Stimulated activated CD8-positive, alpha-beta memory T cell treated with anti-CD3 and anti-CD28 coated beads, Interleukin-4, amount 100 ng/mL, for 1 hour (primary cell): Measurements from ENCODE around the gene PGPEP1.

Experiments used
- DNase-seq, 2 donors: peaks; one replicate each; pipeline ENCODE4 v3.0.0-alpha.2; 2020; ENCODE audit warnings: low read depth in 2 of 2, low spot score in 1 of 2

Gene PGPEP1

DNA sequence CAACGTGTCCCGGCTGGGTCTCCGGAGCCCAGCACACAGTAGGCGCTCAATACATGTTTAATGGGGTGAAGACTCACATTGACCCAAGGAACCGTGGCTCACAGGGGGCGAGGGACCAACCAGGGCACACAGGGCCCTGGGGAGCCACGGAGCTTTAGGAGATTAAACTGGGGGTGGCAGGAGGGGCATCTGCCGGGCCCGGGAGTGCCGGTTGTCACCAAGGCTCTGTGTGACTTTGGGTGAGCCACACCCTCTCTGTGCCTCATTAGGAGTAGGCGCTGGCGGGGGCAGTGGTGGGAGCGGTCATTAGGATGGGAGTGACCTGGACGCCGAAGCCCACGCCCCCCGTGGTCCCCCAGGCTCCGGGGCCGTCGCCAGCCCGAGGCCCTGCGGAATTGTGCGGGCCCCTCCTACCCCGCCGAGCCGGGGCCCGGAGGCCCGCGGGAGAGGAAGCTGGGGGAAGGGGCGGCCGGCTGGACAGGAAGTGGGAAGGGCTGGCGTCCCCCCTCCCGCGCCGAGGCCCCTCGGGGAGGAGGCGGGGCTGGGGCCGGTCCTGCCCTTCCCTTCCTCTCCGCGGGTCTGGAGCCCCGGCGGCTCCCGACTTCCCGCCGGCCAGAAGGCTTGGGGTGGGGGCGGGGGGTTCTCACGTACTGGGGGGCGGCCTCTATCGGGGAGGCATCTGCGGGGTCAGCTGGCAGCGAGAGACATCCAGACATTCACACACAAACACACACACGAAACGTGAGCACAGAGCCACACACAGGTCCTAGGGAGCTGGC lies 77.0 kb downstream of the PGPEP1 start:
- no peak for DNase-seq

DNA sequence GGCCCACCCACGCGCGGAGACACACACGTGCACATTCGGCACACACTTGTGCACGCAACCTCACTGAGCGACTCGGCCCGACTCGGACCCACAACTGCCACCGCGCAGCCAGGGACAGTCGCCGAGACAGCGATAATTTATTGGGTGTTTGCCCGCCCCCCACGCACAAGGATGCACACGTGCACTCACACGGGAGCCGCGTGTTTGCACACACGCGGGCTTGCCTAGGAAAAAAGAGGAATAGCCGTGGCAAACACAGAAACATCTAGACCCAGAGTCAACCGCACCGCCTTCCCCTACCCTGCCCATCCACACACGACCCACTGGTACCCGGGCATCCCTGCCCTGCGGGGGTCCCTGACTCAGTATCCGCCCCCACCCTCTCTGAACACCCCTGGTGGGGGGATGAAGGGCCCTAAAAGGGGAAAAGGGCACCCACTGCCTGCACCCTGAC lies 77.7 kb downstream of the PGPEP1 start:
- no peak for DNase-seq

DNA sequence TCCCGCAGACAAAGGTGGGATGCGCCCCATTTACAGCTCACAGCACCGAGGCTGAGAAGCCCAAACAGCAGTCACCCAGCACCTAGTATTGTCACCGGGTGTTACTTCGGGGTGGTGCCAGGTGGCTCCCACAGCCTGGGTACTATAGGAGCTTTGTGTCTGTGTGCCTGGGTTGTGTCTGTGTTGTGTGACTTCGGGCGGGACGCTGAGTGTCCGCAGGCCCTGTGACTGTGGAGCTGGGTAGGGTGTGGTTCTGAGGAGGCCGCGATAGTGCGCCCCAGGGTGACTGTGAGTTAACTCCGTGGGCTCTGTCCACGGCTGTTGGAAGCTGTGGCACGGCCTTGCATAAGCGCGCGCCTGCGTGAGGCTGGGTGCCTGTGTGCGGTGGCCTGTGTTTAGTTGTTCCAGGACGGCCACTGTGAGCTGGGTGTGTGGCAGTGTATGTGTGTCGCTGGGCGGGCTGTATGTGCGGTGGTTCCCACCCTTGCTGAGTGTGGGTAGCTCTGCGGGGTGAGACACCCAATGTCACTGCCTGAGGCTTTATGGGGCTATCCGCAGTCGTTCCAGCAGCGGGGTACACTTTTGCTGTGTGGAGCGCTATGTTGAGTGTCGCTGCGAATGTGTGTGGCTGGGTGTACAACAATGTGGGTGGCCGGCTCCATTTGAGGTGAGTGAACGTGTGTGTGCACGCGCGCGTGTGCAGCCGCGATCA lies 78.2 kb downstream of the PGPEP1 start:
- no peak for DNase-seq

DNA sequence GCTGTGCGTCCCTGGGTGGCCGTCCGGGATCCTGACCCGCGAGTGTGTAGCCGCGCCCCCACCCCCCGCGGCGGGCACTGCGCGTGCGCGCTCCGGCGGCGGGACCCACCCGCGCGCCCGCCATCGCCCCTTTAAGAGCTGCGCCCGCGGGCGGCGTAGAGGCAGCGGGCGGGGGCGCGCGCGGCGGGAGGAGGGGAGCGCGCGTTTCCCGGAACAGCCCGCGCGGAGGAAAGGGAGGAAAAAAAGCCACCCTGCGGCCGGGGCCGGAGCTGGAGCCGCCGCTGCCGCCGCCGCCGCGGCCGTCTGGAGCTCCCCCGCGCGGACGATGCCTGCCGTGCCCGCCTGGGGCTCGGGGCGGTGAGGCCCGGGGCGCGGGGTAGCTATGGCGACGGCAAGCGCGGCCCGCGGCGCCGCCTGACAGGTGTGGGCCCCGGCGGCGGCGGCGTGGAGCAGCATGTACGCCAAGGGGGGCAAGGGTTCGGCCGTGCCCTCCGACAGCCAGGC lies 78.8 kb downstream of the PGPEP1 start, which contains the start of gene SSBP4:
TSS of gene SSBP4 (plus strand) at position 204 of the 504 bp plus-strand sequence. CDS start at position 455, 251 bp downstream.
- DNase-seq, result no peak
